Measurements from ENCODE around the gene ALG12.

DNA sequence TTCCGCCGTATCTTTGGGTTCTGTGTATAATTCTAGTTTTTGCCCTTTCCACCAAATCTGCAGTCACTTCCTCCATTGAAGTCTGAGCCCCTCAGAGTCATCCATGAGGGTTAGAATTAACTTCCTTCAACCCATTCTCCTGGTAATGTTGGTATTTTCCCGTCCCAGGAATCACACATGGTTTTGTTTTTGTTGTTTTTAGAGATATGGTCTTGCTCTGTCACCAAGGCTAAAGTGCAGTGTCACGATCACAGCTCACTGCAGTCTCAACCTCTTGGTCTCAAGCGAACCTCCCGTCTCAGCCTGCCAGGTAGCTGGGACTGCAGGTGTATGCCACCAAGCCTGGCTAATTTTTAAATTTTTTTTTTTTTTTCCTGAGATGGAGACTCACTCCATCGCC, 45.9 kb downstream of the ALG12 start:
- no peak for TF ChIP-seq RAD21 (IDR thresholded peaks at IDR 0.05; ENCODE audit: low read depth)
- TF ChIP-seq NFIC (IDR thresholded peaks at IDR 0.05): no peak
- no peak for TF ChIP-seq CREB1 (IDR thresholded peaks at IDR 0.05; ENCODE audit: low read depth)
- no peak for TF ChIP-seq TAF1 (IDR thresholded peaks at IDR 0.05; ENCODE audit: low read depth)
- TF ChIP-seq TCF12 (IDR thresholded peaks at IDR 0.05; ENCODE audit: low read depth): no peak
- no peak for TF ChIP-seq EP300 (IDR thresholded peaks at IDR 0.05; ENCODE audit: borderline replicate concordance)
- no peak for TF ChIP-seq USF1 (IDR thresholded peaks at IDR 0.05)
- TF ChIP-seq EGR1 (IDR thresholded peaks at IDR 0.05): no peak
- TF ChIP-seq, protein P1, sequence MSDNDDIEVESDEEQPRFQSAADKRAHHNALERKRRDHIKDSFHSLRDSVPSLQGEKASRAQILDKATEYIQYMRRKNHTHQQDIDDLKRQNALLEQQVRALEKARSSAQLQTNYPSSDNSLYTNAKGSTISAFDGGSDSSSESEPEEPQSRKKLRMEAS (IDR thresholded peaks at IDR 0.05): no peak
- TF ChIP-seq FOXM1 (IDR thresholded peaks at IDR 0.05; ENCODE audit: borderline replicate concordance, low read depth): no peak
- no peak for TF ChIP-seq YY1 (IDR thresholded peaks at IDR 0.05; ENCODE audit: low read depth)
- TF ChIP-seq TEAD4 (IDR thresholded peaks at IDR 0.05): no peak
- TF ChIP-seq CEBPB (IDR thresholded peaks at IDR 0.05): no peak

Data from Ishikawa (cell line).